Endothelial cell of umbilical vein (primary cell): ENCODE results near the gene GPR155. TPM values are rescaled to one million over a fixed set of nuclear protein-coding genes. Genes with fewer than 3 reads are reported as not detected.

Experiments used
- BruUV-seq: library from RNA; stranded (reverse); fragments of 400-500 nt; replicated peaks from 2 replicates; lab custom pipeline; 2021; lab: Mats Ljungman, UMichigan
- CTCF ChIA-PET: fragments of 300-600, 350-600 bp; sonication (Branson Sonifier 250); formaldehyde crosslinking; loops from one replicate; lab custom pipeline; 2021; ENCODE audit warnings: antibody characterized with exemption, inconsistent platforms; lab: Charles Lee
- POLR2A ChIA-PET: fragments of 300-600, 350-600 bp; sonication (Branson Sonifier 250); formaldehyde crosslinking; loops from one replicate; lab custom pipeline; 2021; ENCODE audit warnings: antibody characterized with exemption, inconsistent platforms; lab: Charles Lee
- DNase-seq: peaks from one replicate; pipeline ENCODE4 v3.0.0-alpha.2; 2011; ENCODE audit warnings: low read depth, low spot score
- FAIRE-seq: peaks from 2 replicates; lab custom pipeline; 2011; peaks lifted over from hg19 to GRCh38; lab: Jason Lieb, UNC
- H2AFZ ChIP-seq: 2 replicates; pipeline ENCODE4 v1.6.0; 2012; ENCODE audit warnings: low read depth, low read length, control low read depth, inconsistent platforms
- H3K27ac ChIP-seq: 2 replicates; pipeline ENCODE4 v1.5.1; 2011; ENCODE audit warnings: low read depth, mild to moderate bottlenecking, control low read depth, low read length, moderate library complexity; ENCODE audit not compliant: insufficient read depth
- H3K27me3 ChIP-seq, 2 experiments: 2 replicates each; pipeline versions ENCODE4 v1.6.0 to v1.6.1; 2011; ENCODE audit warnings: low read length in 2 of 2, mixed read lengths in 1 of 2; ENCODE audit not compliant: control insufficient read depth in 2 of 2, insufficient read depth in 2 of 2
- H3K36me3 ChIP-seq, 2 experiments: 2 replicates in 1 of 2; 3 replicates in 1 of 2; pipeline ENCODE4 v1.5.1; 2011; ENCODE audit warnings: low read length in 2 of 2, mild to moderate bottlenecking in 1 of 2, moderate library complexity in 1 of 2; ENCODE audit not compliant: control insufficient read depth in 2 of 2, insufficient read depth in 2 of 2; ENCODE audit errors: extremely low read depth in 1 of 2
- H3K4me1 ChIP-seq: 3 replicates; pipeline ENCODE4 v1.5.1; 2011; ENCODE audit warnings: mild to moderate bottlenecking, low read length; ENCODE audit not compliant: control insufficient read depth, insufficient read depth; ENCODE audit errors: extremely low read depth
- H3K4me2 ChIP-seq: 2 replicates; pipeline ENCODE4 v1.6.1; 2011; ENCODE audit warnings: low read length, control low read depth, mixed read lengths; ENCODE audit not compliant: insufficient read depth
- H3K4me3 ChIP-seq, 3 experiments: fragments of 200-600 bp in 1 of 3; sonication (generic), shearing (Covaris generic) in 1 of 3; replicated peaks in 1 of 3; 2 replicates each; pipeline ENCODE4 v1.5.1; 2011 to 2016; ENCODE audit warnings: control low read depth in 3 of 3, low read length in 3 of 3, mild to moderate bottlenecking in 2 of 3, inconsistent platforms in 1 of 3, low read depth in 1 of 3, moderate library complexity in 1 of 3; ENCODE audit not compliant: insufficient read depth in 1 of 3
- H3K79me2 ChIP-seq: 2 replicates; pipeline ENCODE4 v1.6.0; 2012; ENCODE audit warnings: low read length, inconsistent platforms; ENCODE audit not compliant: control insufficient read depth, insufficient read depth
- H3K9ac ChIP-seq: replicated peaks from 2 replicates; pipeline ENCODE3; 2011; ENCODE audit warnings: low read length, control low read depth; ENCODE audit not compliant: insufficient read depth; ENCODE audit errors: extremely low read depth
- H3K9me1 ChIP-seq: replicated peaks from 3 replicates; pipeline ENCODE4 v1.6.0; 2011; ENCODE audit warnings: mild to moderate bottlenecking, low read length; ENCODE audit not compliant: control insufficient read depth, insufficient read depth; ENCODE audit errors: extremely low read depth
- H3K9me3 ChIP-seq: replicated peaks from 2 replicates; pipeline ENCODE4 v1.5.1; 2012; ENCODE audit warnings: low read length, inconsistent platforms; ENCODE audit not compliant: control insufficient read depth, insufficient read depth
- H4K20me1 ChIP-seq: replicated peaks from 2 replicates; pipeline ENCODE3; 2011; ENCODE audit warnings: mild to moderate bottlenecking, low read length; ENCODE audit not compliant: control insufficient read depth, insufficient read depth; ENCODE audit errors: extremely low read depth
- CTCF ChIP-seq, 2 donors: IDR thresholded peaks; 1 replicate in 1 of 2; 2 replicates in 1 of 2; pipeline ENCODE4 v1.5.1; 2011; ENCODE audit warnings: low read length in 2 of 2, mild to moderate bottlenecking in 2 of 2, moderate library complexity in 2 of 2, control low read depth in 1 of 2, inconsistent platforms in 1 of 2, low read depth in 1 of 2; ENCODE audit not compliant: insufficient read depth in 1 of 2; ENCODE audit errors: extremely low read depth in 1 of 2
- EZH2 ChIP-seq: IDR thresholded peaks from 2 replicates; pipeline ENCODE4 v1.6.1; 2012; ENCODE audit warnings: borderline replicate concordance, low read depth, mild to moderate bottlenecking, moderate library complexity, low read length, inconsistent platforms; ENCODE audit not compliant: severe bottlenecking
- FOS ChIP-seq: IDR thresholded peaks from 2 replicates; pipeline ENCODE4 v1.6.1; 2011; ENCODE audit warnings: mild to moderate bottlenecking, low read length, moderate library complexity, borderline replicate concordance; ENCODE audit not compliant: insufficient read depth
- GATA2 ChIP-seq: IDR thresholded peaks from 2 replicates; pipeline ENCODE4 v1.7.0; 2011; ENCODE audit warnings: low read depth, mild to moderate bottlenecking, moderate library complexity, mixed read lengths, low read length; ENCODE audit not compliant: insufficient read length, insufficient read depth
- JUN ChIP-seq: IDR thresholded peaks from 2 replicates; pipeline ENCODE4 v1.6.1; 2011; ENCODE audit warnings: borderline replicate concordance, low read depth; ENCODE audit not compliant: insufficient read length, insufficient read depth
- MAX ChIP-seq: IDR thresholded peaks from 2 replicates; pipeline ENCODE4 v1.6.1; 2011; ENCODE audit not compliant: insufficient read depth, insufficient read length
- MYC ChIP-seq: IDR thresholded peaks from one replicate; pipeline ENCODE4 v1.6.1; 2011; ENCODE audit warnings: mild to moderate bottlenecking, low read depth, low read length
- POLR2A ChIP-seq: IDR thresholded peaks from 2 replicates; pipeline ENCODE4 v1.6.1; 2012; ENCODE audit warnings: low read depth, mild to moderate bottlenecking, control low read depth, low read length
- POLR2AphosphoS5 ChIP-seq: IDR thresholded peaks from 2 replicates; pipeline ENCODE4 v1.6.1; 2012; ENCODE audit warnings: low read depth, mild to moderate bottlenecking, control low read depth, low read length, moderate library complexity; ENCODE audit not compliant: insufficient read depth
- dilution Hi-C: fragments of 300-500 bp; cut with MboI; formaldehyde crosslinking; loops from one replicate; pipeline ENCODE4 v1.15.0; 2019; ENCODE audit warnings: low sequenced_read_pairs; ENCODE audit not compliant: extremely low pct_ligation_motif_present
- intact Hi-C: fragments of 100-400 bp; cut with micrococcal nuclease; formaldehyde crosslinking; loops from one replicate; pipeline ENCODE4 v1.10.0; 2022
- polyA plus RNA-seq, 4 experiments: library from polyadenylated mRNA; depleted of rRNA in 3 of 4; stranded (reverse) in 3 of 4; unstranded in 1 of 4; fragments of >200 nt; gene quantifications; 2 replicates each; pipeline versions ENCODE4 v1.2.1 to v1.2.3, GENCODE V29; 2011 to 2012; ENCODE audit warnings: missing spikeins in 1 of 4
- total RNA-seq: library from RNA; stranded (reverse); gene quantifications from 2 replicates; pipeline ENCODE4 v1.2.3, GENCODE V29; 2021

Gene GPR155
- total and polyA plus RNA-seq, 2 donors (not counting 3 experiments of a cell fraction or from before 2014, with no cell fraction given): 0.62 to 1.7 TPM

DNA sequence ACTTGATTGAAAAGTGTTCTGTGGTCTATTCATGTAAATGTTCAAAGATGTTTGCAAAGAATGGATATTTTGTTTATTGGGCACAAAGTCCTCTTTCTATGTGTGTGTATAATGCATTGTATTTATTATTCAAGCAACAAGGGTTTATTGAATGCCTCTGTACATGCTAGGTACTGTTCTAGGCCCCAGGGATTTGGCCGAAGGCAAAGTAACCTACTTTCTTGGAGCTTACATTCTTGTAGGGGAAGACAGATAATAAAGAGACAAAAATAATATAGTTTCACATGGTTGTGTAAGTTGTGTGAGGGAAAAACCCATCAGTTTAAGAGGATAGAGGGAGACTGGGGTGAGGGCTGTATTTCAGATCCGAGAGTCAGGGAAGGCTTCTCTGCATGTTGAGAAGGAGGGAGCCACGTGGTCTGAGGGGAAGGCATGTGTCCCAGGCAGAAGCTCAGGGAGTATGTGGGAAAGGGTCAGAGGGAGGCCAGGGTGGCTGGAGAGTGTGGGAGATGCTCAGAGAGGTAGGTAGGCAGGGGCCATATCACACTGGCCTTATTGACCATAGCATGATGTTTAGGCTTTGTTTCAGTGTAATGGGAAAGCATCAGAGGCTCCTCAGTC, 40.4 kb upstream of the GPR155 start:
- TF ChIP-seq MYC: no peak
- no peak for TF ChIP-seq FOS
- no peak for TF ChIP-seq EZH2
- no peak for TF ChIP-seq MAX
- TF ChIP-seq POLR2A: no peak
- no peak for TF ChIP-seq POLR2AphosphoS5
- TF ChIP-seq GATA2: no peak
- no peak for TF ChIP-seq CTCF (IDR thresholded peaks at IDR 0.05; ENCODE audit: extremely low read depth in 1 of 2, insufficient read depth in 1 of 2, low read depth in 1 of 2, low read length in 2 of 2)
- no peak for TF ChIP-seq JUN
- intact Hi-C loops: no loop called here
- POLR2A ChIA-PET: no interaction called here
- no TSS peak for BruUV-seq
- dilution Hi-C loops: no loop called here
- CTCF ChIA-PET: interaction anchor here (2.0 kb wide), 1 partner anchor 20 kb away, joined by 5 read pairs; no protein-coding TSS in a partner anchor
- Histone ChIP-seq H3K4me1 (no peaks in the 10 kb centered on the region), H3K27ac (no peak overlapping the region), H3K9ac (no peak overlapping the region), H2AFZ (no peak overlapping the region), H3K9me1 (no peaks in the 10 kb centered on the region), H3K79me2 (no peaks in the 10 kb centered on the region), H3K9me3 (no peaks in the 10 kb centered on the region), H3K4me3 (no peak overlapping the region), H3K4me2 (no peak overlapping the region), H4K20me1 (no peaks in the 10 kb centered on the region), H3K27me3 (peaks cover 4 to 5% of the 10 kb centered on the region in 2 experiments), H3K36me3 (no peaks in the 10 kb centered on the region)
- FAIRE-seq (no peak), DNase-seq (no peak)
